Retinal pigment epithelial cell (primary cell): Measurements from ENCODE around the gene ADGRG1.

Source experiments
- DNase-seq: peaks from one replicate; pipeline ENCODE4 v3.0.0-alpha.2; 2010; ENCODE audit warnings: low read depth
- H3K4me3 ChIP-seq: 2 replicates; pipeline ENCODE4 v1.5.1; 2011; ENCODE audit warnings: mild to moderate bottlenecking, low read length, control low read depth, moderate library complexity
- CTCF ChIP-seq: conservative IDR thresholded peaks from 2 replicates; pipeline ENCODE4 v1.5.1; 2011; ENCODE audit warnings: low read depth, low read length, control low read depth, inconsistent platforms

ADGRG1 gene

GRCh38 chr16:57630931-57631845 lies 2.8 kb downstream of the ADGRG1 start:
- no peak for TF ChIP-seq CTCF
- no peak for DNase-seq
- no peak overlapping the region for H3K4me3 ChIP-seq

- no peak for DNase-seq
These were observed 4.1 kb downstream of the ADGRG1 start for GRCh38 chr16:57632568-57632967.

GRCh38 chr16:57633383-57634064 lies 5.1 kb downstream of the ADGRG1 start:
- no peak overlapping the region for H3K4me3 ChIP-seq
- no peak for DNase-seq
- TF ChIP-seq CTCF: no peak

More at GRCh38 chr16:57632568-57632967, 4.1 kb downstream of the ADGRG1 start:
- no peak overlapping the region for H3K4me3 ChIP-seq
- TF ChIP-seq CTCF: no peak

GRCh38 chr16:57634171-57634570 lies 5.7 kb downstream of the ADGRG1 start:
- no peak for TF ChIP-seq CTCF
- no peak for DNase-seq
- H3K4me3 ChIP-seq: no peak overlapping the region

- no peak for DNase-seq
- TF ChIP-seq CTCF: no peak
- H3K4me3 ChIP-seq: no peak overlapping the region
These were observed 7.1 kb downstream of the ADGRG1 start for GRCh38 chr16:57635266-57636097.

- TF ChIP-seq CTCF: no peak
- no peak for DNase-seq
- no peak overlapping the region for H3K4me3 ChIP-seq
These were observed 7.8 kb downstream of the ADGRG1 start for GRCh38 chr16:57636184-57636583.
